ENCODE data around the gene SOWAHD. TPM values are rescaled to one million over a fixed set of nuclear protein-coding genes. Genes with fewer than 3 reads are reported as not detected.

SOWAHD gene
- total RNA-seq, 1 experiment from 2014 or later = 1.4 TPM

- Histone ChIP-seq H3K9me2 (ENCODE audit: insufficient read depth) (no peaks in the 10 kb centered on the region), H3F3A (ENCODE audit: insufficient read depth, low read depth) (peaks cover 18% of the 10 kb centered on the region), H4K20me1 (ENCODE audit: insufficient read depth) (no peaks in the 10 kb centered on the region), H3K4me1 (replicated peaks; ENCODE audit: insufficient read depth) (peaks cover 19% of the 10 kb centered on the region), H3K27me3 (ENCODE audit: insufficient read depth, low read depth) (no peaks in the 10 kb centered on the region), H3K4me2 (no peak overlapping the region), H3K27ac (no peak overlapping the region), H3K36me3 (ENCODE audit: low read depth) (no peaks in the 10 kb centered on the region), H3K9me3 (ENCODE audit: insufficient read depth, low read depth) (no peaks in the 10 kb centered on the region), H2AFZ (no peak overlapping the region), H3K79me2 (ENCODE audit: low read depth) (no peaks in the 10 kb centered on the region), H3K4me3 (no peak overlapping the region)
- no TSS peak for BruUV-seq (replicated peaks)
- ChIA-PET CTCF (interaction anchor here (0.5 to 0.9 kb wide), 2 partner anchors 93 to 127 kb away, joined by 4 to 6 read pairs; partner anchors contain the start of gene UPF3B), POLR2A (ENCODE audit: unreplicated experiment) (no interaction called here)
- intact Hi-C loops (cut with micrococcal nuclease; ENCODE audit: unreplicated experiment) = no loop called here
- TF ChIP-seq CTCF (conservative IDR thresholded peaks at IDR 0.05) (no peak), EZH2 (IDR thresholded peaks at IDR 0.05; ENCODE audit: low read depth) (no peak)
- DNase-seq = no peak
Measured at GRCh38 chrX:119760026-119760877, 1.9 kb downstream of the SOWAHD start.

- Histone ChIP-seq H4K20me1 (ENCODE audit: insufficient read depth) (no peaks in the 10 kb centered on the region), H3K27ac (peak overlapping the region; percentile 20; the same call in 1 of the 2 replicates), H3K27me3 (ENCODE audit: insufficient read depth, low read depth) (no peaks in the 10 kb centered on the region), H3K9me2 (ENCODE audit: insufficient read depth) (no peaks in the 10 kb centered on the region), H3F3A (ENCODE audit: insufficient read depth, low read depth) (peaks cover 20% of the 10 kb centered on the region), H3K4me1 (replicated peaks; ENCODE audit: insufficient read depth) (peaks cover 10% of the 10 kb centered on the region), H3K4me2 (peak overlapping the region; percentile 48), H2AFZ (no peak overlapping the region), H3K36me3 (ENCODE audit: low read depth) (no peaks in the 10 kb centered on the region), H3K9me3 (ENCODE audit: insufficient read depth, low read depth) (no peaks in the 10 kb centered on the region), H3K79me2 (ENCODE audit: low read depth) (no peaks in the 10 kb centered on the region), H3K4me3 (no peak overlapping the region)
- TF ChIP-seq EZH2 (IDR thresholded peaks at IDR 0.05; ENCODE audit: low read depth) (no peak), CTCF (conservative IDR thresholded peaks at IDR 0.05) (no peak)
- BruUV-seq (replicated peaks) = no TSS peak
- ChIA-PET CTCF (interaction anchor here (0.7 kb wide), 1 partner anchor 39 kb away, joined by 3 read pairs; no protein-coding TSS in a partner anchor), POLR2A (ENCODE audit: unreplicated experiment) (interaction anchor here (0.6 kb wide), 1 partner anchor 1418 kb away, joined by 3 read pairs; no protein-coding TSS in a partner anchor)
- peak in 1 of 2 experiments; percentile 19 for DNase-seq
- intact Hi-C loops (cut with micrococcal nuclease; ENCODE audit: unreplicated experiment) = no loop called here
Measured at GRCh38 chrX:119762718-119763117, 4.3 kb downstream of the SOWAHD start.

- H3K4me2 ChIP-seq = peak overlapping the region; percentile 48
- peaks cover 10% of the 10 kb centered on the region for H3K4me1 ChIP-seq (replicated peaks; ENCODE audit: insufficient read depth)
- TF ChIP-seq EZH2 (IDR thresholded peaks at IDR 0.05; ENCODE audit: low read depth) = no peak
- H3K36me3 ChIP-seq (ENCODE audit: low read depth) = no peaks in the 10 kb centered on the region
- H3K4me3 ChIP-seq = no peak overlapping the region
- CTCF ChIA-PET = interaction anchor here (0.6 to 0.7 kb wide), 2 partner anchors 39 to 53 kb away, joined by 3 read pairs; no protein-coding TSS in a partner anchor
- H3K27me3 ChIP-seq (ENCODE audit: insufficient read depth, low read depth) = no peaks in the 10 kb centered on the region
- H4K20me1 ChIP-seq (ENCODE audit: insufficient read depth) = no peaks in the 10 kb centered on the region
- peak; percentile 51 to 76 for DNase-seq
- no peaks in the 10 kb centered on the region for H3K9me2 ChIP-seq (ENCODE audit: insufficient read depth)
- no peaks in the 10 kb centered on the region for H3K79me2 ChIP-seq (ENCODE audit: low read depth)
- POLR2A ChIA-PET (ENCODE audit: unreplicated experiment) = interaction anchor here (0.6 kb wide), 1 partner anchor 1418 kb away, joined by 3 read pairs; no protein-coding TSS in a partner anchor
- no peak overlapping the region for H2AFZ ChIP-seq
- H3F3A ChIP-seq (ENCODE audit: insufficient read depth, low read depth) = peaks cover 24% of the 10 kb centered on the region
- intact Hi-C loops (cut with micrococcal nuclease; ENCODE audit: unreplicated experiment) = no loop called here
- H3K27ac ChIP-seq = peak overlapping the region; percentile 20; the same call in 1 of the 2 replicates
- H3K9me3 ChIP-seq (ENCODE audit: insufficient read depth, low read depth) = no peaks in the 10 kb centered on the region
- no TSS peak for BruUV-seq (replicated peaks)
Measured at GRCh38 chrX:119763181-119763580, 4.8 kb downstream of the SOWAHD start.

All from PC-9 (cell line).